Uterus (tissue), 2 donors: Measurements from ENCODE around the gene DDX27.

Source experiments
- CTCF ChIP-seq, 4 experiments: fragments of 200-600 bp in 2 of 4; fragments of 450-650 bp in 2 of 4; sonication (generic) in 2 of 4; IDR thresholded peaks; one replicate each; pipeline ENCODE4 v1.5.1; 2016 to 2019; ENCODE audit warnings: antibody characterized with exemption in 4 of 4, mild to moderate bottlenecking in 2 of 4, moderate library complexity in 1 of 4
- POLR2A ChIP-seq, 2 donors: fragments of 450-650 bp; IDR thresholded peaks; one replicate each; pipeline ENCODE4 v1.6.1; 2016; ENCODE audit warnings: antibody characterized with exemption in 2 of 2, mild to moderate bottlenecking in 1 of 2, moderate library complexity in 1 of 2

GRCh38 chr20:49270177-49270576 is 51.0 kb downstream of the DDX27 start:
- no peak for TF ChIP-seq CTCF (IDR thresholded peaks at IDR 0.05)
- TF ChIP-seq POLR2A (IDR thresholded peaks at IDR 0.05): no peak
